ENCODE data around the gene CEP170. TPM values are rescaled to one million over a fixed set of nuclear protein-coding genes. Genes with fewer than 3 reads are reported as not detected.

Gene CEP170
- polyA plus RNA-seq, 2 of the 4 experiments (the other 2 are of a cell fraction), result 31.0 to 69.6 TPM

DNA sequence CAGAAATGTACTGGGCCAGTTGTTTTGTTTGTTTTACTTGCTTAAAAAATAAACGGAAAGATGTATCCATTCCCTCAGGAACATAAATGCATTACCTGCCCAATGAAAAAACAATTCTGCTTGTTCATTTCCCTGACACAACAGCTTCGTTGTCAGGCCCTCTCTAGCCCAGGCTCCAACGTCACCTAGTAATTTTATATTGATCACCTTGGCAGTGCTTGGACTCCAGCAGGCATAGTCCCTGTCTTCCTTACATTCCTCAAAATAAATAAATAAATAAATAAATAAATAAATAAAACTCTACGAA, 1.2 kb downstream of the CEP170 start:
- no peak for DNase-seq (ENCODE audit: low read depth in 1 of 2, low spot score in 1 of 2)
- no peak for FAIRE-seq
- CTCF ChIA-PET, result interaction anchor here (0.8 to 1.5 kb wide), 2 partner anchors 19 to 24 kb away, joined by 3 to 4 read pairs; no protein-coding TSS in a partner anchor

DNA sequence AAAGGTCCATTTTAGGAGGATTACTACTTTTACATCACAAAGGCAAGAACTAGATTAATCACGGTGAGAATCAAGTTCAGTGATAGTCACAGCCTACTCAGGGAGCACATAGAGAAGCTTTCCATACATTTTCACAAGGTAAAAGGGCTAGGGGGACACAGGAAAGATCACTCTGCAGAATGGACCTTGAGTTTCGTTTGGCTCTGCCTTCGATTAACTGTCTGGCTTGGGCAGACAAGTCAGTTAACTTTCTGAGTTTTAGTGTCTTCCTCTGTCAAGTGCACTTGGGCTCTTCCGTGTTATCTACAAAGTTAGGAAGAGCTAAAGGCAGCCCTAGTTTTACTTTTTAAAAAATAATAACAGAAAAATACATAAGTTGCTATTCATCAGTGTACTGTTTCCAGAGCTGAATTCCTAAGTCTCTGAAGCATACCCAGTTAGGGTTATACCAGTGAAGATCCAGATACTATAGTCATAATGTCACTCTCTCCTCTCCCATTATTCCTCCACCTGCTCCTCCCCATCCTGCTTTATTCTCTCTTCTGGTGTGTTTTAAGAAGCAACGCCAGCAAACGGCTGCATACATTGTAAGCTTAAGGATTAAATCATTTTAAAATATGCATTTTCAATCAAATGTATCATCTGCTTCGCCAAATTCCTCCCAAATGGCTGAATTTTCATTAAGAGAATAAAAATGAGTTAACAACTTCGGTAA, 1.7 kb downstream of the CEP170 start:
- FAIRE-seq, result no peak

More for the DNA sequence above, 1.2 kb downstream of the CEP170 start:
- Histone ChIP-seq H3K27ac (peak overlapping the region; percentile 87 to 99), H3K4me1 (peaks cover 39% of the 10 kb centered on the region), H3K4me2 (peak overlapping the region; percentile 93), H3K9me3 (no peaks in the 10 kb centered on the region), H3K4me3 (peak overlapping the region; percentile 81)
- 1% methylated on average over 4 of the region's 4 CpGs for WGBS (ENCODE audit: missing lambda C conversion rate)
- POLR2A ChIA-PET, result no interaction called here
- no peak for ATAC-seq
- TF ChIP-seq HOXB5 (CRISPR knock-in tag; IDR thresholded peaks at IDR 0.05) (no peak), POLR2AphosphoS2 (conservative IDR thresholded peaks at IDR 0.05; ENCODE audit: low read length) (no peak), PHF8 (IDR thresholded peaks at IDR 0.05; ENCODE audit: borderline replicate concordance, low read depth) (no peak)

More for the DNA sequence above, 1.7 kb downstream of the CEP170 start:
- ATAC-seq (no peak), DNase-seq (ENCODE audit: low read depth in 1 of 2, low spot score in 1 of 2) (no peak)
- Histone ChIP-seq H3K27ac (peak overlapping the region; percentile 87 to 99; a peak in 5 of 6 replicates), H3K9me3 (no peaks in the 10 kb centered on the region), H3K4me2 (peak overlapping the region; percentile 93), H3K4me3 (peak overlapping the region; percentile 81), H3K4me1 (peaks cover 39% of the 10 kb centered on the region)
- POLR2A ChIA-PET, result no interaction called here
- TF ChIP-seq MAZ (IDR thresholded peaks at IDR 0.05; ENCODE audit: borderline replicate concordance, low read depth, low read length), result no peak
- TF ChIP-seq HDAC2 (IDR thresholded peaks at IDR 0.05), result no peak
- TF ChIP-seq NR3C1 (IDR thresholded peaks at IDR 0.05), result no peak
- TF ChIP-seq ZSCAN20 (CRISPR knock-in tag; IDR thresholded peaks at IDR 0.05), result no peak
- TF ChIP-seq RCOR1 (IDR thresholded peaks at IDR 0.05; ENCODE audit: low read depth, low read length), result no peak
- no peak for TF ChIP-seq RNF2 (IDR thresholded peaks at IDR 0.05; ENCODE audit: borderline replicate concordance, low read depth)
- no peak for TF ChIP-seq CEBPB (IDR thresholded peaks at IDR 0.05)
- no peak for TF ChIP-seq FOSB (CRISPR knock-in tag; IDR thresholded peaks at IDR 0.05)
- no peak for TF ChIP-seq FOXS1 (CRISPR knock-in tag; IDR thresholded peaks at IDR 0.05)
- TF ChIP-seq KDM5A (IDR thresholded peaks at IDR 0.05), result no peak
- no peak for TF ChIP-seq EHF (CRISPR knock-in tag; IDR thresholded peaks at IDR 0.05)
- TF ChIP-seq, protein P1, sequence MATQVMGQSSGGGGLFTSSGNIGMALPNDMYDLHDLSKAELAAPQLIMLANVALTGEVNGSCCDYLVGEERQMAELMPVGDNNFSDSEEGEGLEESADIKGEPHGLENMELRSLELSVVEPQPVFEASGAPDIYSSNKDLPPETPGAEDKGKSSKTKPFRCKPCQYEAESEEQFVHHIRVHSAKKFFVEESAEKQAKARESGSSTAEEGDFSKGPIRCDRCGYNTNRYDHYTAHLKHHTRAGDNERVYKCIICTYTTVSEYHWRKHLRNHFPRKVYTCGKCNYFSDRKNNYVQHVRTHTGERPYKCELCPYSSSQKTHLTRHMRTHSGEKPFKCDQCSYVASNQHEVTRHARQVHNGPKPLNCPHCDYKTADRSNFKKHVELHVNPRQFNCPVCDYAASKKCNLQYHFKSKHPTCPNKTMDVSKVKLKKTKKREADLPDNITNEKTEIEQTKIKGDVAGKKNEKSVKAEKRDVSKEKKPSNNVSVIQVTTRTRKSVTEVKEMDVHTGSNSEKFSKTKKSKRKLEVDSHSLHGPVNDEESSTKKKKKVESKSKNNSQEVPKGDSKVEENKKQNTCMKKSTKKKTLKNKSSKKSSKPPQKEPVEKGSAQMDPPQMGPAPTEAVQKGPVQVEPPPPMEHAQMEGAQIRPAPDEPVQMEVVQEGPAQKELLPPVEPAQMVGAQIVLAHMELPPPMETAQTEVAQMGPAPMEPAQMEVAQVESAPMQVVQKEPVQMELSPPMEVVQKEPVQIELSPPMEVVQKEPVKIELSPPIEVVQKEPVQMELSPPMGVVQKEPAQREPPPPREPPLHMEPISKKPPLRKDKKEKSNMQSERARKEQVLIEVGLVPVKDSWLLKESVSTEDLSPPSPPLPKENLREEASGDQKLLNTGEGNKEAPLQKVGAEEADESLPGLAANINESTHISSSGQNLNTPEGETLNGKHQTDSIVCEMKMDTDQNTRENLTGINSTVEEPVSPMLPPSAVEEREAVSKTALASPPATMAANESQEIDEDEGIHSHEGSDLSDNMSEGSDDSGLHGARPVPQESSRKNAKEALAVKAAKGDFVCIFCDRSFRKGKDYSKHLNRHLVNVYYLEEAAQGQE (IDR thresholded peaks at IDR 0.05), result no peak
- TF ChIP-seq MYC (IDR thresholded peaks at IDR 0.05; ENCODE audit: borderline replicate concordance, low read length), result no peak
- TF ChIP-seq CBX8 (IDR thresholded peaks at IDR 0.05), result no peak
- TF ChIP-seq HOXA7 (CRISPR knock-in tag; IDR thresholded peaks at IDR 0.05), result no peak
- no peak for TF ChIP-seq HEYL (CRISPR knock-in tag; IDR thresholded peaks at IDR 0.05)
- TF ChIP-seq, protein P2, sequence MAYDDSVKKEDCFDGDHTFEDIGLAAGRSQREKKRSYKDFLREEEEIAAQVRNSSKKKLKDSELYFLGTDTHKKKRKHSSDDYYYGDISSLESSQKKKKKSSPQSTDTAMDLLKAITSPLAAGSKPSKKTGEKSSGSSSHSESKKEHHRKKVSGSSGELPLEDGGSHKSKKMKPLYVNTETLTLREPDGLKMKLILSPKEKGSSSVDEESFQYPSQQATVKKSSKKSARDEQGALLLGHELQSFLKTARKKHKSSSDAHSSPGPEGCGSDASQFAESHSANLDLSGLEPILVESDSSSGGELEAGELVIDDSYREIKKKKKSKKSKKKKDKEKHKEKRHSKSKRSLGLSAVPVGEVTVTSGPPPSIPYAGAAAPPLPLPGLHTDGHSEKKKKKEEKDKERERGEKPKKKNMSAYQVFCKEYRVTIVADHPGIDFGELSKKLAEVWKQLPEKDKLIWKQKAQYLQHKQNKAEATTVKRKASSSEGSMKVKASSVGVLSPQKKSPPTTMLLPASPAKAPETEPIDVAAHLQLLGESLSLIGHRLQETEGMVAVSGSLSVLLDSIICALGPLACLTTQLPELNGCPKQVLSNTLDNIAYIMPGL (CRISPR knock-in tag; IDR thresholded peaks at IDR 0.05; ENCODE audit: borderline replicate concordance), result no peak
- TF ChIP-seq, protein P3, sequence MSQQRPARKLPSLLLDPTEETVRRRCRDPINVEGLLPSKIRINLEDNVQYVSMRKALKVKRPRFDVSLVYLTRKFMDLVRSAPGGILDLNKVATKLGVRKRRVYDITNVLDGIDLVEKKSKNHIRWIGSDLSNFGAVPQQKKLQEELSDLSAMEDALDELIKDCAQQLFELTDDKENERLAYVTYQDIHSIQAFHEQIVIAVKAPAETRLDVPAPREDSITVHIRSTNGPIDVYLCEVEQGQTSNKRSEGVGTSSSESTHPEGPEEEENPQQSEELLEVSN (IDR thresholded peaks at IDR 0.05; ENCODE audit: borderline replicate concordance, low read depth), result no peak
- TF ChIP-seq, protein P4, sequence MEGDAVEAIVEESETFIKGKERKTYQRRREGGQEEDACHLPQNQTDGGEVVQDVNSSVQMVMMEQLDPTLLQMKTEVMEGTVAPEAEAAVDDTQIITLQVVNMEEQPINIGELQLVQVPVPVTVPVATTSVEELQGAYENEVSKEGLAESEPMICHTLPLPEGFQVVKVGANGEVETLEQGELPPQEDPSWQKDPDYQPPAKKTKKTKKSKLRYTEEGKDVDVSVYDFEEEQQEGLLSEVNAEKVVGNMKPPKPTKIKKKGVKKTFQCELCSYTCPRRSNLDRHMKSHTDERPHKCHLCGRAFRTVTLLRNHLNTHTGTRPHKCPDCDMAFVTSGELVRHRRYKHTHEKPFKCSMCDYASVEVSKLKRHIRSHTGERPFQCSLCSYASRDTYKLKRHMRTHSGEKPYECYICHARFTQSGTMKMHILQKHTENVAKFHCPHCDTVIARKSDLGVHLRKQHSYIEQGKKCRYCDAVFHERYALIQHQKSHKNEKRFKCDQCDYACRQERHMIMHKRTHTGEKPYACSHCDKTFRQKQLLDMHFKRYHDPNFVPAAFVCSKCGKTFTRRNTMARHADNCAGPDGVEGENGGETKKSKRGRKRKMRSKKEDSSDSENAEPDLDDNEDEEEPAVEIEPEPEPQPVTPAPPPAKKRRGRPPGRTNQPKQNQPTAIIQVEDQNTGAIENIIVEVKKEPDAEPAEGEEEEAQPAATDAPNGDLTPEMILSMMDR (IDR thresholded peaks at IDR 0.05), result no peak
- no peak for TF ChIP-seq EP300 (IDR thresholded peaks at IDR 0.05)
- WGBS (ENCODE audit: missing lambda C conversion rate), result 6% methylated on average over 8 of the region's 8 CpGs
- CTCF ChIA-PET, result interaction anchor here (0.8 to 1.5 kb wide), 2 partner anchors 18 to 23 kb away, joined by 3 to 4 read pairs; no protein-coding TSS in a partner anchor
